ENCODE data around the gene RAB36.

DNA sequence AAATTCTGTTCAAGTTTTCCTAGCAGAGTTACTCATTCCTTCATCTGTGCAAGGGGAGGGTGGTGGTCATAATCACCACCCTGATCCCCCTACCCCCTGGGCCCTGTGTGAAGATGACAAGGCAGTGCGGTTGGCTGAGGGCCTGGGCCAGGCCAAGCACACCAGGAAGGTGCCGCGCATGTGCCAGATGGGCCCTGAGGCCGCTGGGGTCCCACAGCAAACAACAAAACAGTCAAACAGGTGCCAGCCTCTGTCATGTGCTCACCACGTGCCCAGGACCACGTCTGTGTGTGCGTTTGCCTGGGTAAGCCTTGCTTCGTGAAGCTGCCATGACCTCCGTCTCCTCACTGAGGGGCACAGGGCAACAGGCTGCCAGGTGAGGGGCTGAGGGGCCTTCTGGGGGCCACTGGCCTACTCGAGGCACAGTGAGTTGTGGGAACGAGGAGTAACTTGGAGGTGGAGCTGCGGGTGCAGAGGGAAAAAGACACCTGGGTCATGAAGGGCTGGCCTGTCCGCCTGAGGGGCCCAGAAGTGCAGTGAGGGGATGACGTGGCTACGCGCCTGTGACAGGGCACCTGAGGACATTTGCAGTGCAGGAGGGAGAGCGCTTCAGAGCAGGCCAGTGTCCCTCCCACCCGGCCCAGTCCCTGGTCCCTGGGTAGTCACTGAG is 29.3 kb upstream of the RAB36 start:
- TF ChIP-seq, protein P1, sequence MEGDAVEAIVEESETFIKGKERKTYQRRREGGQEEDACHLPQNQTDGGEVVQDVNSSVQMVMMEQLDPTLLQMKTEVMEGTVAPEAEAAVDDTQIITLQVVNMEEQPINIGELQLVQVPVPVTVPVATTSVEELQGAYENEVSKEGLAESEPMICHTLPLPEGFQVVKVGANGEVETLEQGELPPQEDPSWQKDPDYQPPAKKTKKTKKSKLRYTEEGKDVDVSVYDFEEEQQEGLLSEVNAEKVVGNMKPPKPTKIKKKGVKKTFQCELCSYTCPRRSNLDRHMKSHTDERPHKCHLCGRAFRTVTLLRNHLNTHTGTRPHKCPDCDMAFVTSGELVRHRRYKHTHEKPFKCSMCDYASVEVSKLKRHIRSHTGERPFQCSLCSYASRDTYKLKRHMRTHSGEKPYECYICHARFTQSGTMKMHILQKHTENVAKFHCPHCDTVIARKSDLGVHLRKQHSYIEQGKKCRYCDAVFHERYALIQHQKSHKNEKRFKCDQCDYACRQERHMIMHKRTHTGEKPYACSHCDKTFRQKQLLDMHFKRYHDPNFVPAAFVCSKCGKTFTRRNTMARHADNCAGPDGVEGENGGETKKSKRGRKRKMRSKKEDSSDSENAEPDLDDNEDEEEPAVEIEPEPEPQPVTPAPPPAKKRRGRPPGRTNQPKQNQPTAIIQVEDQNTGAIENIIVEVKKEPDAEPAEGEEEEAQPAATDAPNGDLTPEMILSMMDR (IDR thresholded peaks at IDR 0.05) = no peak
- TF ChIP-seq POLR2A (IDR thresholded peaks at IDR 0.05) = no peak

All from adrenal gland (tissue), 5 donors.